HepG2 (cell line): ENCODE results near the gene RBSN. TPM values are rescaled to one million over a fixed set of nuclear protein-coding genes. Genes with fewer than 3 reads are reported as not detected.
"Not testable (repeated sequence)": the region's sequence is repeated elsewhere in the genome, so short reads cannot be mapped to it uniquely, and the experiment has no call there.

Experiments used
- ATAC-seq: fragments of 200-7000 bp; cut with Tn5 transposase; 3 replicates; pipeline ENCODE4 v1.9.1; 2020; ENCODE audit warnings: mild to moderate bottlenecking, moderate library complexity
- BruUV-seq: library from RNA; stranded (reverse); fragments of 400-500 nt; replicated peaks from 2 replicates; lab custom pipeline; 2021; lab: Mats Ljungman, UMichigan
- CTCF ChIA-PET: fragments of 300-600 bp; formaldehyde crosslinking; extraction: SDS; loops from one replicate; lab custom pipeline; 2021; ENCODE audit warnings: low total read pairs, inconsistent platforms, low intra/inter-chr PET ratio; lab: Yijun Ruan, JAX
- POLR2A ChIA-PET: fragments of 350-600 bp; sonication (Branson Sonifier 250); formaldehyde crosslinking; loops from one replicate; lab custom pipeline; 2020; ENCODE audit warnings: antibody characterized with exemption, inconsistent platforms; lab: Yijun Ruan, JAX
- DNase-seq: peaks from one replicate; pipeline ENCODE4 v3.0.0-alpha.2; 2015; ENCODE audit warnings: low spot score
- FAIRE-seq: peaks from 3 replicates; lab custom pipeline; 2011; peaks lifted over from hg19 to GRCh38; lab: Jason Lieb, UNC
- H2AFZ ChIP-seq: one replicate; pipeline ENCODE4 v1.6.1; 2011; ENCODE audit warnings: low read length, inconsistent platforms
- H3K27ac ChIP-seq: fragments of 300-600 bp; 3 replicates; pipeline ENCODE4 v1.8.0; 2011; ENCODE audit warnings: mixed run types, mild to moderate bottlenecking, mixed read lengths, low read length, inconsistent platforms; ENCODE audit not compliant: insufficient read depth; ENCODE audit errors: extremely low read length
- H3K27me3 ChIP-seq, 2 experiments: fragments of 200-600 bp in 1 of 2; 2 replicates in 1 of 2; 3 replicates in 1 of 2; pipeline versions ENCODE4 v1.6.0 to v1.8.0; 2011; ENCODE audit warnings: low read length in 2 of 2, mild to moderate bottlenecking in 2 of 2, moderate library complexity in 2 of 2, inconsistent platforms in 1 of 2; ENCODE audit not compliant: insufficient read depth in 2 of 2, control insufficient read depth in 1 of 2
- H3K36me3 ChIP-seq, 2 experiments: fragments of 200-600 bp in 1 of 2; replicated peaks in 1 of 2; 2 replicates in 1 of 2; 3 replicates in 1 of 2; pipeline versions ENCODE4 v1.5.1 to v1.8.0; 2011; ENCODE audit warnings: low read length in 2 of 2, inconsistent platforms in 1 of 2; ENCODE audit not compliant: insufficient read depth in 2 of 2, control insufficient read depth in 1 of 2
- H3K4me1 ChIP-seq: 2 replicates; pipeline ENCODE4 v1.5.1; 2012; ENCODE audit warnings: low read length, inconsistent platforms; ENCODE audit not compliant: insufficient read depth
- H3K4me2 ChIP-seq: 2 replicates; pipeline ENCODE4 v1.6.0; 2011; ENCODE audit warnings: low read depth, low read length, inconsistent platforms
- H3K4me3 ChIP-seq, 3 experiments: fragments of 200-600 bp in 1 of 3; sonication (generic), shearing (Covaris generic) in 1 of 3; replicated peaks in 1 of 3; 2 replicates each; pipeline ENCODE4 v1.5.1; 2011 to 2016; ENCODE audit warnings: low read length in 3 of 3, inconsistent platforms in 2 of 3, low read depth in 2 of 3, mild to moderate bottlenecking in 2 of 3, control low read depth in 1 of 3, mixed read lengths in 1 of 3; ENCODE audit not compliant: insufficient read depth in 1 of 3
- H3K79me2 ChIP-seq: one replicate; pipeline ENCODE4 v1.6.1; 2011; ENCODE audit warnings: low read length, inconsistent platforms; ENCODE audit not compliant: insufficient read depth
- H3K9ac ChIP-seq: 2 replicates; pipeline ENCODE4 v1.6.0; 2011; ENCODE audit warnings: mild to moderate bottlenecking, low read depth, low read length, inconsistent platforms; ENCODE audit not compliant: insufficient read depth
- H3K9me3 ChIP-seq: 2 replicates; pipeline ENCODE4 v1.5.1; 2012; ENCODE audit warnings: mild to moderate bottlenecking, low read length
- H4K20me1 ChIP-seq: 2 replicates; pipeline ENCODE4 v1.6.0; 2011; ENCODE audit warnings: inconsistent platforms, mild to moderate bottlenecking, low read length, moderate library complexity; ENCODE audit not compliant: insufficient read depth
- HOXD1 ChIP-seq: sonication (generic); formaldehyde crosslinking; IDR thresholded peaks from 2 replicates; pipeline ENCODE4 v1.5.0; 2020; ENCODE audit warnings: missing genetic modification reagents
- MYNN ChIP-seq: sonication (generic); formaldehyde crosslinking; IDR thresholded peaks from 2 replicates; pipeline ENCODE4 v1.4.0; 2020; ENCODE audit warnings: mild to moderate bottlenecking, low read depth, missing genetic modification reagents
- RAD51 ChIP-seq: fragments of 450-650 bp; IDR thresholded peaks from 2 replicates; pipeline ENCODE4 v1.6.1; 2016; ENCODE audit warnings: borderline replicate concordance
- SRY ChIP-seq: sonication (generic); formaldehyde crosslinking; IDR thresholded peaks from 2 replicates; pipeline ENCODE4 v1.8.0; 2022; ENCODE audit warnings: mild to moderate bottlenecking, missing genetic modification reagents
- STAG1 ChIP-seq: sonication (generic); formaldehyde crosslinking; IDR thresholded peaks from 2 replicates; pipeline ENCODE4 v1.4.0; 2020; ENCODE audit warnings: missing genetic modification reagents
- XBP1 ChIP-seq: sonication (generic); formaldehyde crosslinking; IDR thresholded peaks from 2 replicates; pipeline ENCODE4 v1.5.0; 2020; ENCODE audit warnings: missing genetic modification reagents
- ZNF251 ChIP-seq: sonication (generic); formaldehyde crosslinking; IDR thresholded peaks from 2 replicates; pipeline ENCODE4 v1.9.0; 2021; ENCODE audit warnings: mild to moderate bottlenecking, missing genetic modification reagents
- ZNF792 ChIP-seq: IDR thresholded peaks from 2 replicates; pipeline ENCODE4 v1.6.1; 2016
- ZNF83 ChIP-seq: sonication (generic); formaldehyde crosslinking; IDR thresholded peaks from 2 replicates; pipeline ENCODE4 v1.4.0; 2020; ENCODE audit warnings: missing genetic modification reagents, mild to moderate bottlenecking, borderline replicate concordance
- WGBS: methylation state at CpG from one replicate; pipeline ENCODE4 v1.1.6; 2017; ENCODE audit warnings: low lambda C conversion rate; 5-methylcytosine and 5-hydroxymethylcytosine counted together
- in situ Hi-C: cut with HindIII; loops from 2 replicates; pipeline ENCODE4 v1.10.0; 2017; ENCODE audit warnings: low pct_unique_long_range_greater_than_20kb; ENCODE audit not compliant: extremely low pct_ligation_motif_present
- intact Hi-C: fragments of 100-400 bp; cut with micrococcal nuclease; formaldehyde crosslinking; loops from one replicate; pipeline ENCODE4 v1.10.0; 2022; ENCODE audit not compliant: unreplicated experiment
- polyA plus RNA-seq, 8 experiments: library from polyadenylated mRNA; depleted of rRNA in 3 of 8; stranded (reverse) in 7 of 8; unstranded in 1 of 8; fragments of >200 nt; fragmentation: Illumina TruSeq in 4 of 8; extraction: Trizol in 4 of 8; gene quantifications; 2 replicates each; pipeline versions ENCODE4 v1.2.1 to v1.2.3, GENCODE V29; 2011 to 2016; ENCODE audit warnings: low read depth in 4 of 8, missing spikeins in 1 of 8, mixed read lengths in 1 of 8; ENCODE audit not compliant: insufficient read depth in 1 of 8
- total RNA-seq, 5 experiments: library from RNA; depleted of rRNA; stranded (reverse); fragments of >200 nt; fragmentation: Illumina TruSeq; extraction: Trizol; gene quantifications; 2 replicates each; pipeline ENCODE4 v1.2.3, GENCODE V29; 2016; ENCODE audit warnings: low read depth in 1 of 5
- TF ChIP-seq, protein P1 (sequence below): sonication (generic); formaldehyde crosslinking; IDR thresholded peaks from 2 replicates; pipeline ENCODE4 v1.4.0; 2020; ENCODE audit warnings: missing genetic modification reagents, borderline replicate concordance
- TF ChIP-seq, protein P2 (sequence below): sonication (generic); formaldehyde crosslinking; IDR thresholded peaks from 2 replicates; pipeline ENCODE4 v1.8.1; 2023; ENCODE audit warnings: mild to moderate bottlenecking, missing genetic modification reagents

RBSN gene
- total and polyA plus RNA-seq, 2 of the 13 experiments (the other 11 are each of a cell fraction or from before 2014, with no cell fraction given), result 7.9 to 11.8 TPM

DNA sequence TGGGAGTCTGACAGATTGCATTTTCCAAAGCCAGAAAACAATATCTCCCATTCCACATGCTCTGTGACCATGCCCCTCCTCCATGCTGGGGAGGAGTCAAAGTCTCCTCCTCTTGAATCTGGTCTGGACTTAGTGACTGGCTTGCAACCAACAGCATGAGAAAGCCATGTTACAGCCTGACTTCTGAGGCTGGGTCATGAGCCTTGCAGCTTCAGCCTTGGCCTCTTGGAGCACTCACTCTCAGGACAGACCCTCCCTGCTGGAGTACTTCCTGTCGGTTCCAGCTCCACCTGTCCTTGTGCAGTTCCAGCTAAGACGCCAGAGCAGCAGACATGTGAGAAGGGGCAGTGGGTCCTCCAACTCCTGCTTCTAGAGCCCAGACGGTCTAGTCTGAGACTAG is 49.7 kb upstream of the RBSN start (continued):
- TF ChIP-seq, protein P1, sequence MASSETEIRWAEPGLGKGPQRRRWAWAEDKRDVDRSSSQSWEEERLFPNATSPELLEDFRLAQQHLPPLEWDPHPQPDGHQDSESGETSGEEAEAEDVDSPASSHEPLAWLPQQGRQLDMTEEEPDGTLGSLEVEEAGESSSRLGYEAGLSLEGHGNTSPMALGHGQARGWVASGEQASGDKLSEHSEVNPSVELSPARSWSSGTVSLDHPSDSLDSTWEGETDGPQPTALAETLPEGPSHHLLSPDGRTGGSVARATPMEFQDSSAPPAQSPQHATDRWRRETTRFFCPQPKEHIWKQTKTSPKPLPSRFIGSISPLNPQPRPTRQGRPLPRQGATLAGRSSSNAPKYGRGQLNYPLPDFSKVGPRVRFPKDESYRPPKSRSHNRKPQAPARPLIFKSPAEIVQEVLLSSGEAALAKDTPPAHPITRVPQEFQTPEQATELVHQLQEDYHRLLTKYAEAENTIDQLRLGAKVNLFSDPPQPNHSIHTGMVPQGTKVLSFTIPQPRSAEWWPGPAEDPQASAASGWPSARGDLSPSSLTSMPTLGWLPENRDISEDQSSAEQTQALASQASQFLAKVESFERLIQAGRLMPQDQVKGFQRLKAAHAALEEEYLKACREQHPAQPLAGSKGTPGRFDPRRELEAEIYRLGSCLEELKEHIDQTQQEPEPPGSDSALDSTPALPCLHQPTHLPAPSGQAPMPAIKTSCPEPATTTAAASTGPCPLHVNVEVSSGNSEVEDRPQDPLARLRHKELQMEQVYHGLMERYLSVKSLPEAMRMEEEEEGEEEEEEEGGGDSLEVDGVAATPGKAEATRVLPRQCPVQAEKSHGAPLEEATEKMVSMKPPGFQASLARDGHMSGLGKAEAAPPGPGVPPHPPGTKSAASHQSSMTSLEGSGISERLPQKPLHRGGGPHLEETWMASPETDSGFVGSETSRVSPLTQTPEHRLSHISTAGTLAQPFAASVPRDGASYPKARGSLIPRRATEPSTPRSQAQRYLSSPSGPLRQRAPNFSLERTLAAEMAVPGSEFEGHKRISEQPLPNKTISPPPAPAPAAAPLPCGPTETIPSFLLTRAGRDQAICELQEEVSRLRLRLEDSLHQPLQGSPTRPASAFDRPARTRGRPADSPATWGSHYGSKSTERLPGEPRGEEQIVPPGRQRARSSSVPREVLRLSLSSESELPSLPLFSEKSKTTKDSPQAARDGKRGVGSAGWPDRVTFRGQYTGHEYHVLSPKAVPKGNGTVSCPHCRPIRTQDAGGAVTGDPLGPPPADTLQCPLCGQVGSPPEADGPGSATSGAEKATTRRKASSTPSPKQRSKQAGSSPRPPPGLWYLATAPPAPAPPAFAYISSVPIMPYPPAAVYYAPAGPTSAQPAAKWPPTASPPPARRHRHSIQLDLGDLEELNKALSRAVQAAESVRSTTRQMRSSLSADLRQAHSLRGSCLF (CRISPR knock-in tag), result no peak
- no peak for TF ChIP-seq SRY (CRISPR knock-in tag)
- TF ChIP-seq STAG1 (CRISPR knock-in tag), result 0 out of 2 replicates have a peak, but pooled peaks have one; percentile 10
- no peak for TF ChIP-seq MYNN (CRISPR knock-in tag)
- TF ChIP-seq ZNF251 (CRISPR knock-in tag), result no peak
- 0 out of 2 replicates have a peak, but pooled peaks have one; percentile 39 for TF ChIP-seq ZNF792
- TF ChIP-seq ZNF83 (CRISPR knock-in tag), result no peak
- TF ChIP-seq HOXD1 (CRISPR knock-in tag), result no peak
- TF ChIP-seq RAD51, result no peak
- TF ChIP-seq XBP1 (CRISPR knock-in tag), result no peak
- TF ChIP-seq, protein P2, sequence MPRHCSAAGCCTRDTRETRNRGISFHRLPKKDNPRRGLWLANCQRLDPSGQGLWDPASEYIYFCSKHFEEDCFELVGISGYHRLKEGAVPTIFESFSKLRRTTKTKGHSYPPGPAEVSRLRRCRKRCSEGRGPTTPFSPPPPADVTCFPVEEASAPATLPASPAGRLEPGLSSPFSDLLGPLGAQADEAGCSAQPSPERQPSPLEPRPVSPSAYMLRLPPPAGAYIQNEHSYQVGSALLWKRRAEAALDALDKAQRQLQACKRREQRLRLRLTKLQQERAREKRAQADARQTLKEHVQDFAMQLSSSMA (CRISPR knock-in tag), result no peak

DNA sequence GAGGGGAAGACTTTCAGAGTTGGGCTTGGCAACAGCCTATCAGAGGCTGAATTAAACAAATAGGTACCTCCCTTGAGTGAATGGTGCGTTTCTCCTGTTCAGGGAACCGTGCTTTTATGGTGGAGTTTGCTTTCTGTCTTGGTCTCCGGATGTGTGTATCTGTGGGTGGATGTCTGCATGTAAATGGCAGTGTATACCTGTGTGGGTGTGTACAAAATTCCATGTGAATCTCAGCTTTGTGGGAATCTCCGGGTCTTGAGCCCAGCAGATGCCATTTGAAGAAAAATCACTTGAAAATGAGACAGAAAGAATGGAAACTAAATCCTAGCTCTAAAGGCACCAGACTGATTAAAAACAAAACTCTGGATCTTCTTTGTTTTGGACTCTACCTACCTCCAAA is 37.9 kb upstream of the RBSN start:
- POLR2A ChIA-PET, H3K4me3 ChIP-seq, H3K36me3 ChIP-seq, H3K79me2 ChIP-seq, in situ Hi-C loops, ATAC-seq, BruUV-seq, H3K4me2 ChIP-seq, intact Hi-C loops, H4K20me1 ChIP-seq, FAIRE-seq, H3K27ac ChIP-seq, DNase-seq, H2AFZ ChIP-seq, H3K4me1 ChIP-seq, H3K9ac ChIP-seq, H3K27me3 ChIP-seq, H3K9me3 ChIP-seq, CTCF ChIA-PET: not testable (repeated sequence)
- WGBS, result 0% methylated on average over 4 of the region's 4 CpGs

DNA sequence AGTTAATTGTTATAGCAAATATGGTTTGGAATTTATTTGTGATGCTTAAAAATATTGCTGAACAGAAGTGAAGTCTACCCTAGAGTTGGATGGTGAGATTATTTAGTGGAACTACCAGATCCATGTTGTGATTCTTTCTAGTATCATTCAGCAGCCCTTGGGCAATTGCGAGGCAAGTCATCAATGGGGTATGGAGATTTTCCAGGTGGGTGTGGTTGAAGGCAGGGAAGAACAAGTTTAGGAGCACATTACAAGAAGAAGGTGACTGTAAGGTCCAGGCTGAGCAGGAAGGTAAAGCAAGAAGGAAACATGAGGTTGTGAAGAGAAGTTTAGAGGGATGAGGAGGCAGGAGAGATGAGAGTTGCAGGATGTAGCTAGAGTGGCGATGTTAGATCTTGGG is 36.0 kb upstream of the RBSN start:
- ATAC-seq, result not testable (repeated sequence)

More for the DNA sequence above, 36.0 kb upstream of the RBSN start:
- BruUV-seq, in situ Hi-C loops, intact Hi-C loops, H3K79me2 ChIP-seq, H3K9ac ChIP-seq, H3K27me3 ChIP-seq, H3K27ac ChIP-seq, H2AFZ ChIP-seq, H4K20me1 ChIP-seq, POLR2A ChIA-PET, H3K4me3 ChIP-seq, FAIRE-seq, DNase-seq, H3K36me3 ChIP-seq, H3K9me3 ChIP-seq, H3K4me1 ChIP-seq, CTCF ChIA-PET, H3K4me2 ChIP-seq: not testable (repeated sequence)
- 46% methylated on average over 2 of the region's 2 CpGs for WGBS
